HG03442 (cell line): ENCODE results near the gene NEURL1B.
A peak's percentile ranks its signal among the peaks of the same experiment; 100 is the strongest.
"Not testable (repeated sequence)": the region's sequence is repeated elsewhere in the genome, so short reads cannot be mapped to it uniquely, and the experiment has no call there.

Experiments used
- ATAC-seq: cut with Tn5 transposase; IDR thresholded peaks from one replicate; pipeline ENCODE4 v1.9.1; 2021; ENCODE audit warnings: mild to moderate bottlenecking, moderate library complexity; ENCODE audit not compliant: unreplicated experiment

The NEURL1B gene

DNA sequence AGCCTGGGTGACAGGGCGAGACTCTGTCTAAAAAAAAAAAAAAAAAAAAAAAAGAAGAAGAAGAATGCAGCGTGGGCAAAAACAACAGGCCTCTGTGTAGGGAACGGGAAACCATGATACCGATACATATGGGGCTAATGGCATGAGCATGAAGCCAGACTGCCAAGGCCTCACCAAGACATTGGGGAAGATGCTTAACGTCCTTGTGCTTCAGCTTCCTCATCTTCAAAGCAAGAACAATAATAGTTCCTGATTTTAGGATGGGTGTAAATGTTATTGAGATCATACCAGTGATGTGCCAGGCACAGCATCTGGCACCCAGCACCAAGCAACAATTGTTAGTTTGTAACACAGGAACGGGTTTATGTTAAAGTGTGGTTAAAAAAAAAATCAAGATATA lies 51.4 kb downstream of the NEURL1B start:
- no peak for ATAC-seq

DNA sequence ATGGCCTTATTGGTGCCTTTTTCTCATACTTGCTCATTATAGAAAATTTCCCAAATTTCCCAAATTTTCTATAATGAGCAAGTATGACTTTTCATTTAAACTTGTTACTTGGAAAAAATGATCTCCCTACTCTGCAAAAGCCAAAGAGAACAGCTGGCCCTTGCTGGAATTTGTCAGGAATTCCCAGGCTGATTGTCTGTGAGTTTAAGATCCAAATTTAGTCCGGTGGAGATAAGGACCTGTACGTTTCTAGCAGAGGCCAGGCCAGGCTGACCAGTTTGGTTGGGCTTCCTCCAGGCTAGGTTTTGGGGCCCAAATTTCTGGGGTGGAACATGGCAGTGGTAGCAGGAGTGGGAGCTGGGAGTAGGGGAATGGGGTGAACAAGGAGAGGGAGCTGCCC lies 51.9 kb downstream of the NEURL1B start:
- ATAC-seq = no peak

DNA sequence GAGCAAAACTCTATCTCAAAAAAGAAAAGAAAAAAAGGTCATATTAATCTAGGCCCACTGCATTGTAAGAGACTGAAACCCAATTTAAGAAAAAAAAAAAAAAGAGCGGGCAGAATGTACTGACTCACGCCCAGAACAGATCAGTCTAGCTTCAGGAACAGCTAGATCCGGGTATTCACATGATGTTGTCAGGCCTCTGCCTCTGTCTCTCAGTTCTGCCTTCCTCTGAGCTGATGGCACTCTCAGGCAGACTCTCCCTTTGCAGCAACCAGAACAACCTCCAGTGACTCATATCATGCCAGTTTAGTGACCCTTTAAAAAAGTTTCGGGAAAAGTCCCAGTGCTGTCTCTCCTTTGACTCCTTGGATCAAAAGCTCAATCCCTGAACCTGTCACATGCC lies 53.0 kb downstream of the NEURL1B start:
- ATAC-seq = no peak

DNA sequence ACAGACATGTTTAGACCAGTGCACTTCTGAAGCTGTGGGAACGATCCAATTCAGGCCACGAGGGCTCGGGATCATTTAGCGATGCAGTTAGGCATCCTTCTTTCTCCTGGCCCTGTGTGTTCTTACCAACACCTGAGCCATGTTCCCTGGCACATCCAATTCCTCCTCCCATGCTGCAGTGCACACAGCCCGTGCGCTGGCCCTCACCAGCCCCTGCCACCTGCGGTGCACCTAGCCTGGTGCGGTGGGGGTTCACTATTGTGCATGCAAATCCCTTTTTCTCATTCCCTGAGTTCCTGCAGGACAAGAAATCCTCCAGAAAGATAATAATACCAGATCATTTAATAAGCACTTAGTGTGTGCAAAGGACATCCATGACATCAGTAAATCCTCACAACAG lies 53.5 kb downstream of the NEURL1B start:
- ATAC-seq = no peak

DNA sequence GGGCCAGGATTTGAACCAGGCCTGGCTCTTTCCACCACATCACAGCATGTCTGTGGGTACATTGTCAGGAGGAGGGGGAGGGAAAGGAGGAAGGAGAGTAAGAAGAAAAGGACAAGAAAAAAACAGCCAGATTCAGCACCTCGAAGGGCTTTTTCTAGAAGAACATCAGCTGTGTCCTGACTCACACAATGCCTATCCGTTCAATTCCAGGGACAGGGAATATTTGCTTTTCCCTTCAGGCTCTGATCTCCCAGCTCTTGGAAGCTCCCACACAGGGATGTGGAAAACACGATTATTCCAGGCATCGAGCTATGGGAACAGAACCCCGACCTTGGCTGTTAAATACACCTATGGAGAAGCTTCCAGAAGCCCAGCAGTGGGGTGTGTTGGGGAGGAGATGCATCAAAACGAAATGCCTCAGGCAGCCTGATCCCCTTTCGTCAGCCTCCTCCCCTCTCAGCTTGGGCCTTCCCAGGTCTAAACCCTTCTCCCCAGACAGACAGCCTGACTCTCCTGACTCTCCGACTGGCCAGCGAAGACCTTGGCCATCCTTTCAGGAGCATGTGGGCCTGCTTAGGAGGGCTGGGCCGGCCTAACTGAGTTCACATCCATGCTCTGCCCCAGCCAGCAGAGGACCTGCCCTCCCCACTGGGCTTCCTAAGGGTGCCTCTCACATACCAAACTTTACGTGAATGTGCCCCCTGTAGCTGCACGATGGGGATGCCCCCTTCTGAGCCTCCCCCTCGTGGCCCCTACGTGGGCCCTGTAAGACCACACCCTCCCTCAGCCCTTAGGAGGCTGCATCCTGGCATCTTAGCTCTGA lies 54.4 kb downstream of the NEURL1B start:
- ATAC-seq = no peak

DNA sequence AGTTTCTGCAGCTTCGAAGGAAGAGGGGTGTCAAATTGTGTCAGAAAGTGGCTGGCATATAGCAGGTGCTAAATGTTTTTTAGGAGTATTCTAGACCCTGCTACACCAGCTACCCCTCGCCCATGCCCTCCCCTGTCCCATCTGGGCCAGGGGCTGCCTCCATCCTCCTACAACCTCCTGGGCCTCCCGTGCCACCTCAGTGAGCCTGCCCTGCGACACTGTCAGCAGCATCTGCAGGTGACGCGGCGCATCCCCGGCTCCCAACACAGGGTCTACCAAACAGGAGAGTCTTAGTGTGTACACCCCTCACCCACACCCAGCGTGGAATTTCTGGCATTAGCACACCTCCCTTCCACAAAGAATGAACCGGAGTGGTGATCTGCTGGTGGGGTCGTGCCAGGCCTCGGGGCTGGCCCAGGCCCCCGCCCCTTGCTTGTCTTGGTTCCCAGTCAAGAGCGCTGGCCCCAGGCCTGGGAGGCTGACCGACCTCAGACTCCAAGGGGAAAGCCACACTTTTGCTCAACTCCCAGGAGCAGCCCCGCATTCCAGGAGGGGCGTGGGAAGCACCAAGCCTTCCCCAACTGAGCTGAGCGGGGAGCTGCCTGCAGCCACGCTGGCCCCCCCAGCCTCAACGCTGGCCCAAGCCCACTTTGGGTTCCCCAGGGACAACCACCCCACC lies 55.2 kb downstream of the NEURL1B start:
- no peak for ATAC-seq

DNA sequence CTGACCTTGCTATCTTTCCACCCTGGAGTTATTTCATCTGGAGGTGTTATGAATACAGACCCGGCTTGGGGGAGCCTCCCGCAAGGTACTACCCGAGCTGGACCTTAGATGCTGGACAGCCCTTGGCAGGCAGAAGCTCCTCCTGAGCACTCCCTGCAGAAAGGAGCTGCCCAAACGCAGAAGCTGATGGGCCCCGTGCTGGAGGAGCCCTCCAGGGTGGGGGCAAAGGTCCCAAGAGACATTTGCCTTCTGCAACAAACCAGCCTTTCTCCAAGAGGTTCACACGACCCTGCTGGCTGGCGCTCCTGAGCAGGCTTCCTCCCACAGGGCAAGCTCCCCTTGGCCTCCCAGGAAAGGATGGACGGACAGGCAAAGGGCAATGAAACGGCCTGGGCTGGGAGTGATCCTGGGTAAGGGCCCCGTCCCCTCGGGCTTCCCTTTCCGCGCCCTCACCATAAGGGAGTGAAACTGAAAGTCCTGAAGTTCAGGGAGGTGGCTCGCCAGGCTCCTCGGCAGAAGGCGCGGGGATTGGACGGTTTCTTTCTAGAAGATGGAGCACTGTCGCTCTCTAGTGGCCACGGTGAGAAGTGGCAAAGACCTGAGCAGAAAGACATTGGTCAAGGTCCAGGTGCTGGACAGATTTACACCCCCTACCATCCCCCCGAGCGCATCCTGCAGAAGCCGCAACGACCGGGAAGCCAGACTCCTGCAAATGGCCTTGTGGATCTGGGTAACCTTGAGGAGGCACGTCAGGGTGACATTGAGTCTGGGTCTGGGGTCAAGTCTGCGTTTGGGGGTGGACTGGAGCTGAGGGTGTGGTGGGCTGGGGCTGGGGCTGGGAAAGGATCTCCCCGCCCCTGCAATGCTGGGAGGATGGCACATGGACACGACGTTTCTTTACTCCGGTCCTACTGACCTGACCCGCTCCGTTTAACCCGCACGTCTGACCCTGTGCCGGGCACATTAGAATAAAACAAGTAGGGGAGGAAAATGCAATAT lies 56.4 kb downstream of the NEURL1B start:
- peak; percentile 75 for ATAC-seq

DNA sequence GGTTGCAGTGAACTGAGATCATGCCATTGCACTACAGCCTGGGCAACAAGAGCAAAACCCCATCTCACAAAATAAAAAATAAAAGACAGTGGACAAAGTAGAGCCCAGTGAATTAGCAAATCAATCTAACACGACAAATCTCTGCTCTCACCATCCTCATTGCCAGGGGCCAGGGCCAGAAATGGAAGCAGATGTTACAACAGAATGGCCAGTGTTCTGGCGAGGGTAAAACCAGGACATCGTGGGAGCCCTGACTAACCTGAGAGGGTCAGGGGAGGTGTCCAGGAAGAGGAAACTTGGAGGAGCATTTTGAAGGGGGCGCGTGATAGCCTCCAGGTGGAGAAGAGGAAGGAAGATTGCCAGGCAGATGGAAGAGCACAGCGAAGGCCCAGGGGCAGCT lies 58.4 kb downstream of the NEURL1B start:
- ATAC-seq = no peak

DNA sequence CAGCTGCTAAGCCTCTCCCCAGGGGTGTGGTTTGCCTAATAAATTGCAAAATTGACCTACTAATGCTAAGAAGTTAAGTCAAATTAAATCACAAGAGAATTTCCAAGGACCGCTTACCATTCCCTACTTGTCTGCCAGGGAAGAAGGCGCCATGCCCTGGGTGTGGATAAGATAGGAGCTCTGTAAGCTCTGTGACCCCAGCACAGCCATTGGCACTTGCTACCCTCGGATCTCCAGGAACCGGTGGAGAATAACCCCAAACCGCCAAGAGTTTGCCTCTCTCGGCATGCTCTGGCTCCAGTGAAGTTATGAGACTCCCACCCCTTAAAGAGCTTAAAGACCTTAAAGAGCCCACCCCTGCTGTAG lies 58.9 kb downstream of the NEURL1B start:
- ATAC-seq = no peak

DNA sequence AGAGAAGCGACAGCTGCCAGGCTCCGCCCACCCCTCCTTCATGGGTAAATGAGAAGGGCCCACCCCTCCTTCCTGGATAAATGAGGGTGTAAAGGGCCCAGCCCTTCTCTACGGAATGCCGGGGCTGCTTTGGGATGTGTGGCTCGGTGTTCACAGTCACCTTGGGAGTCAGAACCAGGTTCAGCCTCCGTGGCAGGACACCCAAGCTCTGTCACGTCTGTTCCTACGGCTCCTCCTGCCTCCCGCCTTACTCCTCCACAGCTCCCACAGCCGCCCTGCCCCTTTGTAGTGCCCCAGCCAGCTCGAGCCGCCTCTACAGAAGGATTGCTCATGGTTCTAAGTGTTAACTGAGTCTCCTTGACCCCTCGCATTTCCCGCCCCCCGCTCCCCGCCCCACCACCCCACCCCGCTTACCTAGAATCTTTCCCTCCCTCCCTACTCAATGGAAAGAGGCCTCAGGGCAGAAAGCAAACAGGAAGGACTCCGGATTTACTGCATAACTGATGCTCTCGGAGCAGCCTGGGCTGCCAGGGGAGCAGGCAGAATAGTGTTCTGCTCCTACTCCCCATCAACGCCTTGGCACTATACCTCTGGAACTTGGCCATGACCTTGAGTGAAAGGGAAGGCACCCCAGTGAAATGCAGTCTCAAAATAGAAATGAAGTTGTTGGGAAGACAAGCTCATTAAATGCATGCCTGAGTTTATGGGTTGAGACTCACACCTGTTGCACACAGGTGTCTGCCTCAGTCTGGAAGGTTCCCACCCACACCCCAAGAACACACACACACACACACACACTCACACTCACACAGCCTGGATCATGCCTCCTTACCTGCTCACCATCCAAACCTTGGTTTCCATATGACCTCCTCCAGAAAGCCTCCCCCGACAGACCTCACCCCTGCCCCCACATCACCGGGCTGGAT lies 59.6 kb downstream of the NEURL1B start:
- no peak for ATAC-seq

DNA sequence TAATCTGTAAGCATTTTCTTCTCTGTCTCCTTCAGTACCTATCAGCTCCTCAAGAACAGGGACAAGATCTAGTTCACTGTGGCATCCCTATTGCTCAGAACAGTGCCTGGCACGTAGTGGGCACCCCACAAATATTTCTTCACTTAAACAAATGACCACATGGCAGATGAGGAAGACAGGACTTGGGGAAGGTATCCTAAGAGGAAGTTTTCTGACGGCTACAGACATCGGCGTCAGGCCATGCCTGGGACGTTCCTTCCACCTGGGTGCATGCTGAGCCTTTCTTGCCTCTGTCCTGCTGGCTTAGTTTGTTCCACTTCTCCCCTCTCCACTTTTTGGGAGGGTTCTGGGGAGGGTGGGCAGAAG lies 60.2 kb downstream of the NEURL1B start:
- ATAC-seq = no peak

DNA sequence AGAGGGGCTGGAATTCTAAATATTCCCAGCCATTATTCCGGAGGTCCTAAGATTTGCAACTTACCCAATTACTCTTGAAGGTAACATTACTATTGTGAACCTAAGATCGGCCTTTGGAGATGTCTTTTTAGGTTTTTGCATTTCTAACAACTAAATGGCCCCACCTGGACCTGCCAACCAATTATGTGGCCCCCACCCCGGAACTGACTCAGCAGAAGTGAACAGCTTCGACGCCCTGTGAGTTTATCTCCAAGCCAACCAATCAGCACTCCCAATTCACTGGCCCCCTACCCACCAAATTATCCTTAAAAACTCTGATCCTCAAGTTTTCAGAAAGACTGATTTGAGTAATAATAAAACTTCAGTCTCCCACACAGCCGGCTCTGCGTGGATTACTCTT lies 62.9 kb downstream of the NEURL1B start:
- no peak for ATAC-seq

DNA sequence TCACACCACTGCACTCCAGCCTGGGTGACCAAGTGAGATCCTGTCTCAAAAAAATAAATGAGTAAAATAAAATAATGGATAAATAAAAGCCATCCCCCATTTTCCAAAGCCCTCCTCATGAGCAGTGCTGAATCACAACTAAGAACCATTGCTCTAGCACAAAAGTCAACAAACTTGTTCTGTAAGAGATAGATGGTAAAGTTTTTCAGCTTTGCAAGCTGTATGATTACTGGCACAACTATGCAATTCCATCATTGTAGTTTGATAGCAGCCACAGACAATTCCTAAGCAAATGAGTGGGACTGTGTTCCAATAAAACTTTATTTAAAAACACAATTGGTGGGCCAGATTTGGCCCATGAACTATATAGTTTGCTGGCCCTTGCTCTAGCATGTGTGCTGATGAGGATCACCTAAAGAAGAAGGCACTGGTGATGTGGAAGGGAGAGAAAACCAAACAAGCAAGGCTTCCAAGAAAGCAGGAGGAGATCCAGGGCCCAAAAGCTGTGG lies 64.6 kb downstream of the NEURL1B start:
- no peak for ATAC-seq

DNA sequence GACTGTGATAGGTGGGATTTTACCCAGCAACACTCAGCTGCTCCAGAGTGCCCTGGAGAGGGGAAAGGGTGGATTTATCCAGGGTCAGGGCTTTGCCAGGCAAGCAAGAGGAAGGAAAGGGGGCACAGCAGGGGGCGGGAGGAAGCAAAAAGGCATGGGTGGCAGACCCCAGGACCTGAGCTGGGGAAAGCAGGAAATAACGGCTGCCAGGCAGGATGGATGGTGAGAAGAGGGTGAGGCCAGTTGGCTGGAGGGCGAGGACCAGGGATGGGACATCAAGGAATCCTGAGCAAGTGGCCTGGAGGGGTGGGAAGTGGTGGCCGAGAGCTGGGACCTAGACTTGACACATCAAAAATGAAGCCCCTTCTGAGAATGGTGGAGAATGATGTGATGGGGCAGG lies 65.7 kb downstream of the NEURL1B start:
- ATAC-seq = no peak

DNA sequence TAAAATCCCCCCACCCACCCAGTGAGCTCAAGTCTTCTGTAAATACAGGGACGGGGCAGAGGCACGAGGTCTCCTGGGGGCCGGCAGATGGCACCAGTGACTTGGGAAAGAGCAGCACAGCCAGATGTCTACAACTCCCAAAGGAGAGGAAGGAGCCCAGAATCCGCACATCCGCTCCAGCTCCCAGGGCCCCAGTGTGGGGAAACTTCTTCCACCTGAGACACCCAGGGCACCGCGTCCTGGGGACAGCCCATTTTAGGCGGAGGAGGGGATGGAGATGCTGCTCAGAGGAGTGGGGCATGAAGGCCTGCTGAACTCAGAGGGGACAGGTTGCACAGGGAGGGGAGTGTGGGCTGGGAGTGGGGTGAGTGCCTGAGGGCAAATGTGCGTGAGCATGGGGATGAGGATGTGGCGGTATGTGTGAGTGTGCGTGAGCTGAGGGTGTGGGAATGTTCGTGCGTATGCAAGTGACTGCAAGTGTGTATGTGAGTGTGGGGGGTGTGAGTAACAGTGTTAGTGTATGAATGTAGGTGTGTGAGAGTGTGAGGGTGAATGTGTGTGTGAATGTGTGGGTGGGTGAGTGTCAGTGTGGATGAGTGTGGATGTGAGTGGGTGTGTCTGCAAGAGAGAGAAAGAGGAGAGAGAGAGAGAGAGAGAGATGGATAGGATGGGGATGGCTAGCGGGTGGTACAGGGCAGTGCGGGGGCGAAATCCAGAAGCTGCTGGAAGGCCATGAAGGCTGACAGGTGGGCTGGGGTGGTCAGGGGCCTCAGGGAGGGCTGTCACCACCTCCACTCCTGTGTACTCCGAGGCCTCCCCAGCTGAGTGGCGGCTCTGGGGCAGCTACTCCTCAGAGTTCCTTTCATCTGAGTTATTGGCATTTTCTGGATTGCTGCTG lies 66.5 kb downstream of the NEURL1B start:
- ATAC-seq = no peak

DNA sequence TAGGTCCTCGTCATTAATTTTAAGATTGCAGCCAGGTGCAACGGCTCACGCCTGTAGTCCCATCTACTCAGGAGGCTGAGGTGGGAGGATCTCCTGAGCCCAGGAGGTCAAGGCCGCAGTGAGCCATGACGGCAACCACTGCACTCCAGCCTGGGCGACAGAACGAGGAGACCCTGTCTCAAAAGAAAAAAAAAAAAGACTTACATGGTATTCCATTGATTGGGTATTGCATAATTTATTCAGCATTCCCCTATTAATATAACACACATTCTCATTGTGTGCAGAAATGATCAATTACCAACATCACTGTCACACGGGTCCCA lies 67.1 kb downstream of the NEURL1B start:
- no peak for ATAC-seq

DNA sequence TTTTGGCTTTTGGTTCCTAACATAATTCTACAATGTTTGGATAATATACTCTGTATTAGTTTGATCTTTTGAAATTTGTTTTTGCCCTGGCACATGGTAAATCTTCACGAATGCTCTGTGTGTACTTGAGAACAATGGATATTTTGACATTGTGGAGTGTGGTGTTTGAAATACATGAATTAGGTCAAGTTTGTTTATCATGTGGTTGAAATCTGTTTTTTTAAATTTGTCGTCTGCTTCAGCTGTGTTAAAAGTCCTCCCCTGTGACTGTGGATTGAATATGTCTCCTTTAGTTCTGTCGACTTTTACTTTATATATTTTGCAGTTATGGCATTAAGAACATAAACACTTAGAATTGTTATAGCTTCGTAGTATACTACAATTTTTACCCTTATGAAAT lies 69.6 kb downstream of the NEURL1B start:
- ATAC-seq = no peak

DNA sequence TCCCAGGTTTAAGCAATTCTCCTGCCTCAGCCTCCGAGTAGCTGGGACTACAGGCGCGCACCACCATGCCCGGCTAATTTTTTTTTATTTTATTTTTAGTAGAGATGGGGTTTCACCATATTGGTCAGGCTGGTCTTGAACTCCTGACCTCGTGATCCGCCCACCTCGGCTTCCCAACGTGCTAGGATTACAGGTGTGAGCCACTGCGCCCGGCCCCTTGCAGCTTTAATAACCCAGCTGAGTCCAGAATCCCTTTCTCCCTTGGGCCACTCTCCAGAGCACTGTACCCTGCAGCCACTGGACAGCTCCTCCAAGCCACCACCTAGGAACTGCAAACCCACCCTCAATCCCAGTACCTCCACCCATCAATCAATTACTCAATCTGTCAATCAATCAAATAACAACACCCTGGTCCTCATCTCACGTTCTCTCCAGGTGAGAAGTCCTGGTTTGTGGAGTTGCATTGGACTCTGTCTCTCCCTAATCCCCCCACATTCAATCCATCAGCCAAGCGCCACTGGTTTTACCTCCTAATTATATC lies 70.3 kb downstream of the NEURL1B start:
- not testable (repeated sequence) for ATAC-seq

DNA sequence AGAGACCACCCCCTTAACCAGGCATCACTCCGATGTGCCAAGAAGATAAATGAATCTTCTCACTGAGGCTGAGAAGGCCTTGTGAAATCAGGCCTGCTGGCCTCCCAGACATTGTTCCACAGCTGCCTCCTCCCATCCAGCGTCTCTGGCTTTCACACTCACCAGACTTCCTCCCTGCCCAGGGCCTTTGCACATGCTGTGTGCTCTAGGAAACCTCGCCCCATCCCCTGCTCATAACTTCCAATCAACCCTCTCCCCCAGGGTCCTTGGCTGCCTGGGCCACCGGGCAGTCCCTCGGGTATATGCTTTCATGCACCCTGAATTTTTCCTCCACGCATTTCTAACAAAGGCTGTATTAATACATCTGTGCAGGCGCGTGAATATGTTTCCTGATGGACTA lies 71.5 kb downstream of the NEURL1B start:
- ATAC-seq = no peak
